ENCODE results near the gene NUP107.

Gene NUP107

GRCh38 chr12:68765696-68766095 lies 78.9 kb downstream of the NUP107 start:
- H3K4me1 ChIP-seq (ENCODE audit: insufficient read depth, insufficient read length) = no peaks in the 10 kb centered on the region
- no peaks in the 10 kb centered on the region for H3K27me3 ChIP-seq (ENCODE audit: insufficient read depth, insufficient read length)
- H3K9ac ChIP-seq (ENCODE audit: insufficient read length, low read depth) = no peak overlapping the region
- H3K36me3 ChIP-seq (ENCODE audit: insufficient read depth, insufficient read length, low read length) = peaks cover 35% of the 10 kb centered on the region
- no peak for DNase-seq (ENCODE audit: low read depth, low spot score)
- no peak overlapping the region for H3K4me3 ChIP-seq (ENCODE audit: insufficient read length, low read depth)
- H3K9me3 ChIP-seq (ENCODE audit: insufficient read depth, low read length) = no peaks in the 10 kb centered on the region
- TF ChIP-seq YY1 (IDR thresholded peaks at IDR 0.05; ENCODE audit: insufficient read depth, insufficient read length) (no peak), ZNF274 (IDR thresholded peaks at IDR 0.05; ENCODE audit: low read depth, low read length) (no peak), SUZ12 (IDR thresholded peaks at IDR 0.05; ENCODE audit: extremely low read depth, insufficient read depth, insufficient read length) (no peak)

- H3K36me3 ChIP-seq (ENCODE audit: insufficient read depth, insufficient read length, low read length) = peaks cover 30% of the 10 kb centered on the region
- H3K9me3 ChIP-seq (ENCODE audit: insufficient read depth, low read length) = no peaks in the 10 kb centered on the region
- DNase-seq (ENCODE audit: low read depth, low spot score) = no peak
- H3K4me1 ChIP-seq (ENCODE audit: insufficient read depth, insufficient read length) = no peaks in the 10 kb centered on the region
- H3K9ac ChIP-seq (ENCODE audit: insufficient read length, low read depth) = no peak overlapping the region
- TF ChIP-seq YY1 (IDR thresholded peaks at IDR 0.05; ENCODE audit: insufficient read depth, insufficient read length) (no peak), ZNF274 (IDR thresholded peaks at IDR 0.05; ENCODE audit: low read depth, low read length) (no peak), SUZ12 (IDR thresholded peaks at IDR 0.05; ENCODE audit: extremely low read depth, insufficient read depth, insufficient read length) (no peak)
- no peak overlapping the region for H3K4me3 ChIP-seq (ENCODE audit: insufficient read length, low read depth)
- H3K27me3 ChIP-seq (ENCODE audit: insufficient read depth, insufficient read length) = no peaks in the 10 kb centered on the region
Observed at GRCh38 chr12:68766646-68767045, 79.9 kb downstream of the NUP107 start.

DNA sequence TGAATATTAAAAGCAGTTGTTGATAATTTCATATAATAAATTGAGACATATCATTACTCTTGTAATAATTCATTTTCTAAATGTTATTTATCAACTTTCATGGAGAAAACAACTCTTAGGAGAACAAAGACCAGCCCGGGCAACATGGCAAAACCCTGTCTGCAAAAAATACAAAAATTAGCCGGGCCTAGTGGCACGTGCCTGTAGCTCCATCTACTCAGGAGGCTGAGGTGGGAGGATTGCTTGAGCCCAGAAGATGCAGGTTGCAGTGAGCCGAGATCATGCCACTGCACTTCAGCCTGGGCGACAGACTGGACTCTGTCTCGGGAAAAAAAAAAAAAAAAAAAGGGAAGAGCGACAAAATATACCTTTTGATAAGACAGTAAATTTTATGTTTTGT lies 80.4 kb downstream of the NUP107 start:
- DNase-seq (ENCODE audit: low read depth, low spot score) = no peak
- H3K4me1 ChIP-seq (ENCODE audit: insufficient read depth, insufficient read length) = no peaks in the 10 kb centered on the region
- H3K27me3 ChIP-seq (ENCODE audit: insufficient read depth, insufficient read length) = no peaks in the 10 kb centered on the region
- H3K4me3 ChIP-seq (ENCODE audit: insufficient read length, low read depth) = no peak overlapping the region
- H3K9ac ChIP-seq (ENCODE audit: insufficient read length, low read depth) = no peak overlapping the region
- peaks cover 25% of the 10 kb centered on the region for H3K36me3 ChIP-seq (ENCODE audit: insufficient read depth, insufficient read length, low read length)
- TF ChIP-seq SUZ12 (IDR thresholded peaks at IDR 0.05; ENCODE audit: extremely low read depth, insufficient read depth, insufficient read length) = no peak
- no peak for TF ChIP-seq YY1 (IDR thresholded peaks at IDR 0.05; ENCODE audit: insufficient read depth, insufficient read length)
- TF ChIP-seq ZNF274 (IDR thresholded peaks at IDR 0.05; ENCODE audit: low read depth, low read length) = no peak
- no peaks in the 10 kb centered on the region for H3K9me3 ChIP-seq (ENCODE audit: insufficient read depth, low read length)

- no peak for DNase-seq (ENCODE audit: low read depth, low spot score)
- H3K4me1 ChIP-seq (ENCODE audit: insufficient read depth, insufficient read length) = no peaks in the 10 kb centered on the region
- H3K9me3 ChIP-seq (ENCODE audit: insufficient read depth, low read length) = no peaks in the 10 kb centered on the region
- no peak overlapping the region for H3K4me3 ChIP-seq (ENCODE audit: insufficient read length, low read depth)
- no peak for TF ChIP-seq YY1 (IDR thresholded peaks at IDR 0.05; ENCODE audit: insufficient read depth, insufficient read length)
- TF ChIP-seq ZNF274 (IDR thresholded peaks at IDR 0.05; ENCODE audit: low read depth, low read length) = no peak
- no peak for TF ChIP-seq SUZ12 (IDR thresholded peaks at IDR 0.05; ENCODE audit: extremely low read depth, insufficient read depth, insufficient read length)
- H3K27me3 ChIP-seq (ENCODE audit: insufficient read depth, insufficient read length) = no peaks in the 10 kb centered on the region
- H3K36me3 ChIP-seq (ENCODE audit: insufficient read depth, insufficient read length, low read length) = peaks cover 19% of the 10 kb centered on the region
- no peak overlapping the region for H3K9ac ChIP-seq (ENCODE audit: insufficient read length, low read depth)
Observed at GRCh38 chr12:68768431-68768939, 81.7 kb downstream of the NUP107 start.

DNA sequence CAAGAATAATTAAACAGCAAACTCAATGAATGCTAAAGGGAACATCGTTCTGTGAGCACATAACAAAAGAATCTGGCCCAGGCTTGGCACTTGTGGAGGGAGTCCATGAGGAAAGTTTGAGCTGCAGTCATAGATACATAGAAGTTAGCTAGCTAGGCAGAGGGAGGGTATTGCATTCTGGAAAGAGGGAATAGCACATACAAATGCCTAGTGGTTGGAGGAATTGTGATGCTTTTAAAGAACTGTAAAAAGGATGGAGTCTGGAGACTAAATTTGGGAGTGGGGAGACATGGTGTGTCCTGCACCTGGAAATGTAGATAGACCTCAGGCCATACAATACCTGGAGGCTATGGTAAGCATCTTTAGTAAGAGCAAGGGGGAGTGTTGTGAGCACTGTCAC lies 83.2 kb downstream of the NUP107 start:
- no peaks in the 10 kb centered on the region for H3K27me3 ChIP-seq (ENCODE audit: insufficient read depth, insufficient read length)
- H3K9me3 ChIP-seq (ENCODE audit: insufficient read depth, low read length) = no peaks in the 10 kb centered on the region
- no peak overlapping the region for H3K9ac ChIP-seq (ENCODE audit: insufficient read length, low read depth)
- TF ChIP-seq ZNF274 (IDR thresholded peaks at IDR 0.05; ENCODE audit: low read depth, low read length) (no peak), SUZ12 (IDR thresholded peaks at IDR 0.05; ENCODE audit: extremely low read depth, insufficient read depth, insufficient read length) (no peak), YY1 (IDR thresholded peaks at IDR 0.05; ENCODE audit: insufficient read depth, insufficient read length) (no peak)
- peaks cover 11% of the 10 kb centered on the region for H3K36me3 ChIP-seq (ENCODE audit: insufficient read depth, insufficient read length, low read length)
- no peak for DNase-seq (ENCODE audit: low read depth, low spot score)
- no peak overlapping the region for H3K4me3 ChIP-seq (ENCODE audit: insufficient read length, low read depth)
- H3K4me1 ChIP-seq (ENCODE audit: insufficient read depth, insufficient read length) = no peaks in the 10 kb centered on the region

DNA sequence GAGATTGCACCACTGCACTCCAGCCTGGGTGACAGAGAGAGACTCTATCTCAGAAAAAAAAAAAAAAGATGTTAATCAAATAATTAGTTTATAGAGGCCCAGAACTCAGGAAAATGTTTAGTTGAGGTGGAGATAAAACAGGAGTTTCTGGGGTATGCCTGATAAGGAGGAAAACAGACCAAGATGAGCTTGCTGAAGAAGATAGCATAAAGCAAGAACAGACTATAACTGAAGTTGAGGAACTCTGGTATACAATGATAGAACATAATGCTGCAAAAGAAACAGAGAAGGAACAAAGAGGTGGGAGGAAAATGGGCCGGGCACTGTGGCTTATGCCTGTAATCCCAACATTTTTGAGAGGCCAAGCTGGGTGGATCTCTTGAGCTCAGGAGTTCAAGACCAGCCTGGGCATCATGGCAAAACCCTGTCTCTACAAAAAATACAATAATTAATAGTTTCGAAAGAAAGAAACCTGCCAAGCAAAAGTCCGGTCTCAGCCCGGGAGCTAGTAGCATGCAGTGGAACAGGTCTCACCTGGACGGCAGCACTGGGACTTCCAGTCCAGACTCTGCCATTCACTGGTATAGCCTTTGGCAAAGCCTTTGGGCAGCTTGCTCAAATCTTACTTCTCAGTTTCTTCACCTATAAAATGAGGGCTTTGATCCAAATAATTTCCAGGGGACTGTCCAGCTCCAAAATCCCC lies 84.6 kb downstream of the NUP107 start:
- DNase-seq (ENCODE audit: low read depth, low spot score) = no peak
- Histone ChIP-seq H3K9ac (ENCODE audit: insufficient read length, low read depth) (no peak overlapping the region), H3K27me3 (ENCODE audit: insufficient read depth, insufficient read length) (no peaks in the 10 kb centered on the region)

GRCh38 chr12:68772714-68773113 lies 85.9 kb downstream of the NUP107 start:
- TF ChIP-seq ZNF274 (IDR thresholded peaks at IDR 0.05; ENCODE audit: low read depth, low read length) = no peak
- TF ChIP-seq SUZ12 (IDR thresholded peaks at IDR 0.05; ENCODE audit: extremely low read depth, insufficient read depth, insufficient read length) = no peak
- TF ChIP-seq YY1 (IDR thresholded peaks at IDR 0.05; ENCODE audit: insufficient read depth, insufficient read length) = no peak
- Histone ChIP-seq H3K4me3 (ENCODE audit: insufficient read length, low read depth) (no peak overlapping the region), H3K36me3 (ENCODE audit: insufficient read depth, insufficient read length, low read length) (no peaks in the 10 kb centered on the region), H3K9me3 (ENCODE audit: insufficient read depth, low read length) (no peaks in the 10 kb centered on the region), H3K27me3 (ENCODE audit: insufficient read depth, insufficient read length) (no peaks in the 10 kb centered on the region), H3K9ac (ENCODE audit: insufficient read length, low read depth) (no peak overlapping the region), H3K4me1 (ENCODE audit: insufficient read depth, insufficient read length) (no peaks in the 10 kb centered on the region)
- no peak for DNase-seq (ENCODE audit: low read depth, low spot score)

More for the DNA sequence above, 84.6 kb downstream of the NUP107 start:
- TF ChIP-seq SUZ12 (IDR thresholded peaks at IDR 0.05; ENCODE audit: extremely low read depth, insufficient read depth, insufficient read length) = no peak
- TF ChIP-seq ZNF274 (IDR thresholded peaks at IDR 0.05; ENCODE audit: low read depth, low read length) = no peak
- TF ChIP-seq YY1 (IDR thresholded peaks at IDR 0.05; ENCODE audit: insufficient read depth, insufficient read length) = no peak
- no peaks in the 10 kb centered on the region for H3K4me1 ChIP-seq (ENCODE audit: insufficient read depth, insufficient read length)
- H3K36me3 ChIP-seq (ENCODE audit: insufficient read depth, insufficient read length, low read length) = peaks cover 6% of the 10 kb centered on the region
- no peaks in the 10 kb centered on the region for H3K9me3 ChIP-seq (ENCODE audit: insufficient read depth, low read length)
- H3K4me3 ChIP-seq (ENCODE audit: insufficient read length, low read depth) = no peak overlapping the region

Measured in NT2/D1 (cell line).